ENCODE data around the gene CTDP1. TPM values are rescaled to one million over a fixed set of nuclear protein-coding genes. Genes with fewer than 3 reads are reported as not detected.
"Not testable (repeated sequence)": the region's sequence is repeated elsewhere in the genome, so short reads cannot be mapped to it uniquely, and the experiment has no call there.

CTDP1 gene
- total RNA-seq, 1 experiment from 2014 or later: 10.3 TPM

GRCh38 chr18:79724299-79725080, 44.9 kb downstream of the CTDP1 start:
- no peak for DNase-seq (ENCODE audit: low spot score)

GRCh38 chr18:79725486-79725885, 45.9 kb downstream of the CTDP1 start:
- DNase-seq (ENCODE audit: low spot score): no peak

DNA sequence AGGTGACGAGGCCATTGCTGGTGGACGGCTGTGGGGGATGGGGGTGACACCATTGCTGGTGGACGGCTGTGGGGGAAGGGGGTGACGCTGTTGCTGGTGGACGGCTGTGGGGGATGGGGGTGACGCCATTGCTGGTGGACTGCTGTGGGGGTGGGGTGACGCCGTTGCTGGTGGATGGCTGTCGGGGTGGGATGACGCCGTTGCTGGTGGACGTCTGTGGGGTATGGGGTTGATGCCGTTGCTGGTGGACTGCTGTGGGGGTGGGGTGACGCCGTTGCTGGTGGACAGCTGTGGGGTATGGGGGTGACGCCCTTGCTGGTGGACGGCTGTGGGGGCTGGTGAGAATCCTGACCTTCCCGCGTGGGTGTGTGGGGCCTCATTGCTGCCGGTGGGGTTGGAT, 47.1 kb downstream of the CTDP1 start:
- DNase-seq (ENCODE audit: low spot score): no peak

DNA sequence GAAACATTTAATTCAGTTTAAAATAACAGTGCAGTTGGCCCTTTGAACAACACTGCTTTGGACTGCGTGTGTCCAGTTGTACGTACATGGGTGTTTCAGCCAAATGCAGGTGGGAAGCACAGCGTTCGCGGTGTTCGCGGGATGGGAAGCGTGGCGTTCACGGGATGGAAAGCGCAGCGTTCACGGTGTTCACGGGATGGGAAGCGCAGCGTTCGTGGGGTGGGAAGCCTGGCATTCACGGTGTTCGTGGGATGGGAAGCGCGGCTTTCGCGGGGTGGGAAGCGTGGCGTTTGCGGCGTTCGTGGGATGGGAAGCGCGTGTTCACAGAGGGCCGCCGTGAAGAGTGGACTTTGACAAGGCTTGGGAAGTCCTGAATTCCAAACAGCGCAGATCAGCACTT, 47.6 kb downstream of the CTDP1 start:
- DNase-seq (ENCODE audit: low spot score): no peak

DNA sequence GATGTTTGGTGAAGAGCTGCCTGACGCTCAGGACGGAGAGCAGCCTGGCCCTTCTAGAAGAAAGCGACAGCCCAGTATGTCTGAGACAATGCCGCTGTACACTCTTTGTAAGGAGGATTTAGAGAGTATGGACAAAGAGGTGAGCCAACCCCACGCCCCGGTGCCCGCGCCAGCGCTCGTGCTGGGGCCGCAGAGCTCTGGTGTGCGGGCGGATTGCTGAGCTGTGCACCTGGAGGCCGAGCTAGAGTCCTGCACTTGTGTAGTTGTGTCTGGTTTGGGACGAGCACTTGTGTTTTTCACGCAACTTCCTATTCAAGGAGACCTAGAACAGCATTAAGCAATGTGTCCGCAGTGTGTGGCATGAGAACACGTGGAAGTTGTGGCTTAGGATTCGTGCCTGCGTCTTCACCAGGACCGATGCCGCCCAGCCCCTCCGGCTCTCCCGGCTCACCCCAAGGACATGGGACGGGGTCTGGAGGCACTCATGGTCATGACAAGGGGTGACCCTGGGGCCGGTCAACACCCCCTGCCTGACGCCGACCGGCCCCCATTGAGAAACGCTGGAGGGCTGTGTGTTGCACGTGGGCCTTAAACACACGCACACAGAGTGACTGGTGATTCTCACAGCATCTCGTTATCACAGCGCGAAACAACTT, 49.5 kb downstream of the CTDP1 start:
- no peak for DNase-seq (ENCODE audit: low spot score)

DNA sequence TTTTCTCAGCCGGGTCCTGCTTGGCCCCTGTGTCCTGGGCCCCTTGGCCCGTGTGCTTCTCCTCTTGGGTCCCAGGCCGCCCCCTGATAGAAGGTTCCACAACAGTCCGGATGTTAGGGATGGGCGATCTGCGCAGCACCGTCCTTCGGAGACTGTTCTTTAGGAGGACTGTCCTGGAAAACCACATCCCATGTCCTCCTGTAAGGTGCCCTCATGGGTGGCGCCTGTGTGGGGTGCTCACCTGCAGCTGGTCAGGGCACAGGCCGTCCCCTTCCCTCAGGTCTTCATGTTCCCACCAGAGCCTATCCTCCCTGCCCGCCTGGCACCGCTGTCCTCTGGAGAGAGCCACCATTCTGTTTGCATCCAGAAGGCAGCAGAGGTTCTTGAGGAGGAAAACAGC, 50.0 kb downstream of the CTDP1 start:
- no peak for DNase-seq (ENCODE audit: low spot score)

- DNase-seq (ENCODE audit: low spot score): no peak
Measured at GRCh38 chr18:79730804-79731203, 51.2 kb downstream of the CTDP1 start.

- not testable (repeated sequence) for DNase-seq (ENCODE audit: low spot score)
Measured at GRCh38 chr18:79731881-79732720, 52.5 kb downstream of the CTDP1 start.

DNA sequence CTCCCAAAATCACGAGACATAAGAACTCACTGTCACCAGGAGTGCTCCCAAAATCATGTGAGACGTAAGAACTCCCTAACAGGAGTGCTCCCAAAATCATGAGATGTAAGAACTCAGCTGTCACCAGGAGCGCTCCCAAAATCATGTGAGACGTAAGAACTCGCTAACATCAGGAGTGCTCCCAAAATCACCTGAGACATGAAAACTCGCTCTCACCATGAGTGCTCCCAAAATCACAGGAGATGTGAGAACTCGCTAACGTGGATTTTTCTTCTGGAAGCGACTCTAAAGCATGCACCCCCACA, 53.1 kb downstream of the CTDP1 start:
- DNase-seq (ENCODE audit: low spot score): no peak

DNA sequence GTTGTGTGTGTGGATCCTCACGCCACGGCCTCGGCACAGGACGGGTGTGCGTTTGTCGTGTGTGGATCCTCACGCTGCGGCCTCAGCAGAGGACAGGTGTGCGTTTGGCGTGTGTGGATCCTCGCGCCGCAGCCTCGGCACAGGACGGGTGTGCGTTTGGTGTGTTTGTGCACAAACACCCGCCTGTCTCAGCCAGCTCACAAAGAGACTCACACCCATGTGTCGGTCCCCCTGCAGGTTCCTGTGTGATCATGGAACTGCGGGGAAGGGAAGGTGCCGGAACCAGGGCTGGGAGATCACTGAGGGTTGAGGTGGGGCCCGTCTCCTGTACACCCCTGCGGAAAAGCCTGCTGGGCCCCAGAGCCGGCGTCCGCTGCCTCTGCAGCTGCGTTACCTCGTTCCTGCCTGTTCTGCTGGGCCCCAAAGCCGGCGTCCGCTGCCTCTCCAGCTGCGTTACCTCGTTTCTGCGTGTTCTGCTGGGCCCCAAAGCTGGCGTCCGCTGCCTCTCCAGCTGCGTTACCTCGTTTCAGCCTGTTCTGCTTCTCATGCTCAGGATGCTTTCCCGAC, 53.6 kb downstream of the CTDP1 start:
- DNase-seq (ENCODE audit: low spot score): no peak

GRCh38 chr18:79733986-79734770, 54.6 kb downstream of the CTDP1 start:
- DNase-seq (ENCODE audit: low spot score): no peak

DNA sequence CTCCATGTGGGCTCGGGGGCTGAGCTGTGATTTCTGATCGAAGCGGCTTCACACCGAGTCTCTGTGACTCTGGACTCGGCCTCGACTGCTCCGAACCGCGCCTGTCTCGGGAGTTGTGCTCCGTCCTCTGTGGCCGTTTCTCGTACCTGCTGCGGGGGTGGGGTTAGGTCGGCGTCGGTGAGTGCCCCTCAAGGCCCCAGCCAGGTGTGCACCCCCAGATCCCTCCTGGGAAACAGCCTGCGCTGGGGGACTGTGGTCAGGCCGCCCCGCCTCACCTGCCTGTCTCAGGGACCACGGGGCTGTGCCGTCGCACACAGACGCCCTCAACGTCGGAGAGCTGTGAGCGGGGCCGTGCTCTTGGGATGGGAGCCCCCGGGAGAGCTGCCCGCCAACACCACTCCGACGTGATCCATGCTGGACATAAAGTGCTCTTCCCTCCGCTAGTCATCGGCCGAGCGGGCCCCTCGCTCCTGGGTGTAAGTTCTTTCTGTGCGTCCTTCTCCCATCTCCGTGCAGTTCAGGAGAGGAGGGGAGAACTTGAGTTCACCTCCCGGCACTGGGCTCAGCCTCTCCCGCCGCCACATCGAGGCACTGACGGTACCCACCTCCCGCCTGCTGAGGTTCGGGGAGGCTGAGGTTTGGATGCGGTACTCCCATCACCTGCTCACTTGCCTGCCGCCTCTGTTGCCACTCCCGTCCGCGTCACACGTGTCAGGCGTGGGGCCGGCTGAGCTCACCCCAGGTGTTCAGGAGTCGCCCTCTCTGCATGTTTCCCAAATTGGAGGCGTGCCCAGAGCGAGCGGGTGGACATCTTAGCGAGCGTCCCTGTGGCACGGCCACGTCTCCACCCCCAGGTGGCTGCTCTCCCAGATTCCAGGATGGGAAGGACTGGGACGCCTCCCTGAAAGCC, 55.7 kb downstream of the CTDP1 start:
- no peak for DNase-seq (ENCODE audit: low spot score)

GRCh38 chr18:79736230-79736629, 56.6 kb downstream of the CTDP1 start:
- DNase-seq (ENCODE audit: low spot score): no peak

- DNase-seq (ENCODE audit: low spot score): no peak
Measured at GRCh38 chr18:79736846-79737245, 57.2 kb downstream of the CTDP1 start.

DNA sequence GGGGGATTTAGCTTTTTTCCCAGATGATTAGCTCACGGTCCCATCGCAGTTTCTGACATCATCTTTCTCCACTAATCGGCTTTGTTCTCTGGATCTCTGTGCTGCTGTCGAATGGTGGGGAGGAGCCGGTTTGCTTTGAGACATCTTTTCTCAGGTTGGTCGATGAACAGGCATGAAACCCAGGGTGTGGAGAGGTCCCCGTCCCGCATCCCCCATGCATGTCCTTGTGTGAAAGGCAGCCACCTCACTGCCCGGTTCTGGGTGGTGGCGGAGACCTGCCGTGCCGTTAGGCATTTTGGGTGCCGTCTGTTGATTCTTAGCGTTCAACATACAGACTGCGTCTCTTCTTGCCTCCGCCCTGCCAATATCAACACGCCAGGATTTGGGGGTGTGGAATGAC, 57.8 kb downstream of the CTDP1 start:
- no peak for DNase-seq (ENCODE audit: low spot score)

DNA sequence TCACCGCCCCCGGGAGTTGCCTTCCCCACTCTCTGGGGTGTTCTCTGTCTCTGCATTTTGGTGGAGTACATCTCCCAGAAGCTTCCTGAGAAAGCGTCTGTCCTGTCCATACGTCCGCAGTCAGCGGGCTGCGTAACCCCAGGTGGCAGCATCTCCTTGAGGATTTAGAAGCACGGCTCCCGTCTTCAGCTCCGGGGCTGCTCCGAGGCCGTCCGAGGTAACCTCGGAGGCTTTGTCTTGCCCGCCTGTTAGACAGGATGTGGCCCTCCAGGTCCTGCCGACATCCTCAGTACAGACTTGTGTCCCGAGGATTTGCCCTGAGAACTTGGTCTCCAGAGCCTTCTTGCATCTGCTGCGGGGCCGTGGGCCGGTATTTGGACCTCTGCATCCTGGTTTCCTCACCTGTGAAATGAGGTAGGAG, 58.4 kb downstream of the CTDP1 start:
- DNase-seq (ENCODE audit: low spot score): no peak

DNA sequence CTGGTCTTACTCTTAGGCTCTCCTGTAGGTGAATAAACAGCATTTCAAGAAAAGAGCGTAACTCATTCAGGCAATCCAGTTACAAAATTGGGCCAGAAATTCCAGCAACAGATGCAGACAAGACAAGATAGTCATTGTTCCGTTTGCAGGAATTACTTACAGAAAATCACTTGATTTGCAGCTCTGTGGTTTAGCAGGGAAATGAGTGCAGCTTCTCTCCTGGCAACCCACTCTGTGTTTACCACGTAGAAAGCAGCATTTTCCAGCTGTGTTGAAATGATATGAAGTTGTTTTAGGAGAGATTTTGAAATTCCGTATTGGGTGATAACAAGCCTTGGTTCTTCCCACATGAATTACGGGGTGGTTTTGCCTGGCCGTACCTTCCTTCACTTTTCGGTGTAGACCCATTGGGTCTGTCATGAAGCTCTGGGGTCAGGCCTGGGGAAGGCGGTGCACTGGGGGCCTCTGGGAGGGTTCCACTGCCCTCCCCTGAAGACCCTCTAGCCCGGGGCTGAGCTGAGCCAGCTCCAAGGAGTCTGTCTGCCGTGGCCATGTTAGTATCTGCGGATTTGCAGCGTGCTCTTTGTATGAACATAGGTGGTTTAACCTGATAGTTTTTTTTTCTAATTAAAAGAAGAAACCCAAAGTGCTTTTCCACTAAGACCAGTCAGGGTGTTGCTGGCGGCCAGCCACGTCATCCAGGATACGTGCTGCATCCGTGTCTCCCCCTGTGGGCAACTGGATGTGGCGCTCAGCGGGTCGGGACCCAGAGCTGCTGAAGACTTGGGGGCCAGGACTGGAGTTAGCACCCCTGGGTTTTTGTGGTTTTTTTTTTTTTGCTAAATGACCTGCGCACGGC, 59.2 kb downstream of the CTDP1 start:
- no peak for DNase-seq (ENCODE audit: low spot score)

DNA sequence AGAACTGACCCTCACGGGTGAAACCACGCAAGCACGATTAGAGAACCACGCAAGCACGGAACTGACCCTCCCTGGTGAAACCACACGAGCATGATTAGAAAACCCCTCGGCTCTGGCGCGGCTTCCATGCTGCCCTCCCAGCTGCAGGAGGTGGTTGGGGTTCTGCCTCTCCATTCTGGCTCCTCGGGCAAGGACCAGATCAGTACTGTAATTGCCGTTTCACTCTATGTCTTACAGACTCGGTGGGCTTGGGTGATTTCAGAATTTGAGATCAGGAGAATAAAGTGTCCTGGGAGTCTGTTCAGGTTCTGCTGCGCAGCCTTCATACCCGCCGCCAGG, 59.8 kb downstream of the CTDP1 start:
- DNase-seq (ENCODE audit: low spot score): no peak

DNA sequence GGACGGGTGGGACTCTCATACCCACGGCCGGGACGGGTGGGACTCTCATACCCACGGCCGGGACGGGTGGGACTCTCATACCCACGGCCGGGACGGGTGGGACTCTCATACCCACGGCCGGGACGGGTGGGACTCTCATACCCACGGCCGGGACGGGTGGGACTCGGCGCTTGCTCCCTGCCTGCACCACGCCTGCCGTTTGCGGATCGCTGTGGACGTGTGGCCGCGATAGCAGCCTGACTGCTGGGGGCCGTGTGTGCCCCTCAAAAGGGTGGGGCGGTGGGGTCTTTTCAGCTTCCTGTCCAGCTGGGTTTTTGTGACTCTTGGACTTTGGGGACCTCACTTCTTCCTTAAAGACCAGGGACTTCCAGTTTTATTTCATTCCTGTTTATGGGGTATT, 60.4 kb downstream of the CTDP1 start:
- not testable (repeated sequence) for DNase-seq (ENCODE audit: low spot score)
